HUES64 (cell line): ENCODE results near the gene PTGR2.
A peak's percentile ranks its signal among the peaks of the same experiment; 100 is the strongest.
"Not testable (repeated sequence)": the region's sequence is repeated elsewhere in the genome, so short reads cannot be mapped to it uniquely, and the experiment has no call there.

ENCODE experiments used
- H3K27ac ChIP-seq: 2 replicates; pipeline ENCODE4 v1.7.0; 2013; ENCODE audit warnings: low read depth, low read length, inconsistent platforms
- H3K27me3 ChIP-seq: 2 replicates; pipeline ENCODE4 v1.6.1; 2013; ENCODE audit warnings: mild to moderate bottlenecking, low read length; ENCODE audit not compliant: insufficient read depth
- H3K36me3 ChIP-seq: 2 replicates; pipeline ENCODE4 v1.6.1; 2013; ENCODE audit warnings: mild to moderate bottlenecking, low read length; ENCODE audit not compliant: insufficient read depth
- H3K4me1 ChIP-seq: 2 replicates; pipeline ENCODE4 v1.6.1; 2013; ENCODE audit warnings: mild to moderate bottlenecking, low read length, moderate library complexity; ENCODE audit not compliant: insufficient read depth
- H3K4me3 ChIP-seq: 2 replicates; pipeline ENCODE4 v1.5.1; 2013; ENCODE audit warnings: mild to moderate bottlenecking, low read length, moderate library complexity
- H3K9ac ChIP-seq: 2 replicates; pipeline ENCODE4 v1.6.1; 2013; ENCODE audit warnings: mild to moderate bottlenecking, low read depth, low read length
- H3K9me3 ChIP-seq: 2 replicates; pipeline ENCODE4 v1.6.1; 2013; ENCODE audit warnings: low read depth, low read length; ENCODE audit not compliant: insufficient read depth
- WGBS: fragments of 150-250, 120-280 bp; methylation state at CpG from one replicate; pipeline ENCODE4 v1.1.7; 2013; ENCODE audit warnings: missing lambda C conversion rate; 5-methylcytosine and 5-hydroxymethylcytosine counted together

The PTGR2 gene

GRCh38 chr14:73863209-73863608 lies 11.6 kb downstream of the PTGR2 start:
- H3K4me3 ChIP-seq, result no peak overlapping the region
- H3K9me3 ChIP-seq, result no peaks in the 10 kb centered on the region
- H3K27me3 ChIP-seq, result no peaks in the 10 kb centered on the region
- 100% methylated on average over 1 of the region's 2 CpGs for whole genome bisulfite sequencing
- no peak overlapping the region for H3K27ac ChIP-seq
- no peaks in the 10 kb centered on the region for H3K4me1 ChIP-seq
- H3K36me3 ChIP-seq, result peaks cover 76% of the 10 kb centered on the region
- no peak overlapping the region for H3K9ac ChIP-seq

GRCh38 chr14:73865534-73866113 lies 14.0 kb downstream of the PTGR2 start:
- Histone ChIP-seq H3K9ac (no peak overlapping the region), H3K27ac (no peak overlapping the region), H3K9me3 (no peaks in the 10 kb centered on the region), H3K27me3 (no peaks in the 10 kb centered on the region), H3K4me1 (no peaks in the 10 kb centered on the region), H3K4me3 (no peak overlapping the region), H3K36me3 (peaks cover 57% of the 10 kb centered on the region)
- 95% methylated on average over 7 of the region's 8 CpGs for WGBS

GRCh38 chr14:73869754-73870153 lies 18.1 kb downstream of the PTGR2 start:
- 95% methylated on average over 10 of the region's 11 CpGs for WGBS
- not testable (repeated sequence) for H3K27me3 ChIP-seq, H3K9ac ChIP-seq, H3K27ac ChIP-seq, H3K4me1 ChIP-seq, H3K4me3 ChIP-seq, H3K9me3 ChIP-seq
- H3K36me3 ChIP-seq, result peaks cover 31% of the 10 kb centered on the region

- WGBS, result 100% methylated on average over 2 of the region's 2 CpGs
- Histone ChIP-seq H3K4me3 (no peak overlapping the region), H3K9me3 (no peaks in the 10 kb centered on the region), H3K9ac (no peak overlapping the region), H3K4me1 (no peaks in the 10 kb centered on the region), H3K27me3 (no peaks in the 10 kb centered on the region), H3K27ac (no peak overlapping the region), H3K36me3 (peaks cover 25% of the 10 kb centered on the region)
Measured at GRCh38 chr14:73870525-73871235, 19.0 kb downstream of the PTGR2 start.

GRCh38 chr14:73873660-73874059 lies 22.0 kb downstream of the PTGR2 start:
- peaks cover 32% of the 10 kb centered on the region for H3K36me3 ChIP-seq
- no peaks in the 10 kb centered on the region for H3K9me3 ChIP-seq
- no peak overlapping the region for H3K4me3 ChIP-seq
- H3K9ac ChIP-seq, result no peak overlapping the region
- H3K27ac ChIP-seq, result no peak overlapping the region
- no peaks in the 10 kb centered on the region for H3K4me1 ChIP-seq
- 94% methylated on average over 3 of the region's 3 CpGs for WGBS
- no peaks in the 10 kb centered on the region for H3K27me3 ChIP-seq

GRCh38 chr14:73877790-73878189 lies 26.2 kb downstream of the PTGR2 start:
- no peaks in the 10 kb centered on the region for H3K9me3 ChIP-seq
- H3K27me3 ChIP-seq, result no peaks in the 10 kb centered on the region
- H3K4me1 ChIP-seq, result no peaks in the 10 kb centered on the region
- H3K9ac ChIP-seq, result no peak overlapping the region
- WGBS, result 95% methylated on average over 3 of the region's 3 CpGs
- no peak overlapping the region for H3K27ac ChIP-seq
- peaks cover 61% of the 10 kb centered on the region for H3K36me3 ChIP-seq
- H3K4me3 ChIP-seq, result no peak overlapping the region

GRCh38 chr14:73878436-73878835 lies 26.8 kb downstream of the PTGR2 start:
- Histone ChIP-seq H3K4me3 (no peak overlapping the region), H3K27ac (no peak overlapping the region)

GRCh38 chr14:73879027-73879426 lies 27.4 kb downstream of the PTGR2 start:
- no peak overlapping the region for H3K9ac ChIP-seq
- peaks cover 59% of the 10 kb centered on the region for H3K36me3 ChIP-seq
- no peak overlapping the region for H3K27ac ChIP-seq
- H3K4me1 ChIP-seq, result no peaks in the 10 kb centered on the region
- H3K9me3 ChIP-seq, result no peaks in the 10 kb centered on the region
- WGBS, result 89% methylated on average over 1 of the region's 1 CpG
- H3K27me3 ChIP-seq, result no peaks in the 10 kb centered on the region
- H3K4me3 ChIP-seq, result no peak overlapping the region

More at GRCh38 chr14:73878436-73878835, 26.8 kb downstream of the PTGR2 start:
- H3K36me3 ChIP-seq, result peaks cover 58% of the 10 kb centered on the region
- no peaks in the 10 kb centered on the region for H3K27me3 ChIP-seq
- H3K4me1 ChIP-seq, result no peaks in the 10 kb centered on the region
- 94% methylated on average over 6 of the region's 6 CpGs for WGBS
- H3K9ac ChIP-seq, result no peak overlapping the region
- H3K9me3 ChIP-seq, result no peaks in the 10 kb centered on the region

- H3K27ac ChIP-seq, result no peak overlapping the region
- peaks cover 9% of the 10 kb centered on the region; the same call in 1 of the 2 replicates for H3K4me1 ChIP-seq
- no peak overlapping the region for H3K4me3 ChIP-seq
- 93% methylated on average over 7 of the region's 8 CpGs for WGBS
- H3K9me3 ChIP-seq, result no peaks in the 10 kb centered on the region
- H3K9ac ChIP-seq, result no peak overlapping the region
- H3K36me3 ChIP-seq, result peaks cover 25% of the 10 kb centered on the region
- H3K27me3 ChIP-seq, result no peaks in the 10 kb centered on the region
Measured at GRCh38 chr14:73884438-73885190, 33.0 kb downstream of the PTGR2 start.

GRCh38 chr14:73886449-73887317 lies 35.1 kb downstream of the PTGR2 start, which contains the start of gene ZNF410:
TSS of gene ZNF410 (plus strand) at chr14:73886859. CDS start at chr14:73892176, 5,317 bp downstream.
- Histone ChIP-seq H3K27me3 (no peaks in the 10 kb centered on the region), H3K9me3 (no peaks in the 10 kb centered on the region), H3K27ac (peak within 1 kb of the TSS; percentile 90), H3K4me3 (peak within 1 kb of the TSS; percentile 91), H3K4me1 (peaks cover 9% of the 10 kb centered on the region; the same call in 1 of the 2 replicates), H3K9ac (peak within 1 kb of the TSS; percentile 78), H3K36me3 (peaks cover 12% of the 10 kb centered on the region)
- WGBS, result under 1% methylated on average over 65 of the region's 65 CpGs
